ENCODE data around the gene TMEM214.
A peak's percentile ranks its signal among the peaks of the same experiment; 100 is the strongest.

The TMEM214 gene

GRCh38 chr2:27041752-27042151 is 9.0 kb downstream of the TMEM214 start:
- DNase-seq, result no peak

GRCh38 chr2:27042159-27042661 is 9.4 kb downstream of the TMEM214 start:
- DNase-seq, result no peak

- no peak for DNase-seq
These were observed 10.3 kb downstream of the TMEM214 start for GRCh38 chr2:27042985-27043634.

GRCh38 chr2:27049422-27050280 is 16.9 kb downstream of the TMEM214 start:
- DNase-seq, result no peak

- peak; percentile 94 for DNase-seq
These were observed 17.7 kb downstream of the TMEM214 start for GRCh38 chr2:27050281-27050995.

GRCh38 chr2:27050996-27051901 is 18.5 kb downstream of the TMEM214 start, which contains the start of gene AGBL5:
TSS of gene AGBL5 (plus strand) at chr2:27051668. CDS start at chr2:27052959, 1,291 bp downstream.
- peak; percentile 89 for DNase-seq

- no peak for DNase-seq
These were observed 19.3 kb downstream of the TMEM214 start for GRCh38 chr2:27051902-27052645.

- no peak for DNase-seq
These were observed 20.6 kb downstream of the TMEM214 start for GRCh38 chr2:27053321-27053720.

- DNase-seq, result no peak
These were observed 21.0 kb downstream of the TMEM214 start for GRCh38 chr2:27053776-27054175.

- no peak for DNase-seq
These were observed 22.0 kb downstream of the TMEM214 start for GRCh38 chr2:27054721-27055120.

- DNase-seq, result no peak
These were observed 24.4 kb downstream of the TMEM214 start for GRCh38 chr2:27057184-27057583.

GRCh38 chr2:27058210-27058609 is 25.4 kb downstream of the TMEM214 start:
- no peak for DNase-seq

- no peak for DNase-seq
These were observed 26.5 kb downstream of the TMEM214 start for GRCh38 chr2:27059141-27059820.

GRCh38 chr2:27060323-27060722 is 27.6 kb downstream of the TMEM214 start:
- DNase-seq, result no peak

- no peak for DNase-seq
These were observed 32.4 kb downstream of the TMEM214 start for GRCh38 chr2:27065128-27065527.

GRCh38 chr2:27067385-27067784 is 34.6 kb downstream of the TMEM214 start:
- no peak for DNase-seq

- no peak for DNase-seq
These were observed 36.7 kb downstream of the TMEM214 start for GRCh38 chr2:27069436-27069835.

- no peak for DNase-seq
These were observed 37.3 kb downstream of the TMEM214 start for GRCh38 chr2:27069961-27070618.

- DNase-seq, result no peak
These were observed 38.0 kb downstream of the TMEM214 start for GRCh38 chr2:27070653-27071276.

Measured in DMS 273 treated with DMSO at 0.1 percent for 48 hours (cell line).